Adrenal gland (tissue), 12 donors: ENCODE data around the gene YTHDF1. TPM values are rescaled to one million over a fixed set of nuclear protein-coding genes. Genes with fewer than 3 reads are reported as not detected.

Source experiments
- DNase-seq, 7 donors: peaks; one replicate each; pipeline ENCODE4 v3.0.0-alpha.2; 2019 to 2020
- H3K27ac ChIP-seq, 5 donors: fragments of 200-600 bp; sonication (generic) in 4 of 5; 1 replicate in 3 of 5; 2 replicates in 2 of 5; pipeline versions ENCODE4 v1.5.1 to v1.8.0; 2016 to 2020; ENCODE audit warnings: mild to moderate bottlenecking in 1 of 5
- H3K27me3 ChIP-seq: fragments of 200-600 bp; 2 replicates; pipeline ENCODE4 v1.8.0; 2021
- H3K36me3 ChIP-seq, 2 donors: fragments of 200-600 bp; replicated peaks in 1 of 2; 1 replicate in 1 of 2; 2 replicates in 1 of 2; pipeline versions ENCODE4 v1.5.1 to v1.8.0; 2018 to 2022
- H3K4me1 ChIP-seq, 2 donors: fragments of 200-600 bp; replicated peaks in 1 of 2; 1 replicate in 1 of 2; 2 replicates in 1 of 2; pipeline versions ENCODE4 v1.5.1 to v1.8.0; 2018 to 2021
- H3K4me3 ChIP-seq, 4 donors: fragments of 200-600 bp; sonication (generic) in 3 of 4; one replicate each; pipeline ENCODE4 v1.5.1; 2016 to 2018
- H3K9me3 ChIP-seq, 3 donors: fragments of 200-600 bp; sonication (generic) in 1 of 3; replicated peaks in 1 of 3; 1 replicate in 2 of 3; 2 replicates in 1 of 3; pipeline versions ENCODE4 v1.5.1 to v1.8.0; 2016 to 2021
- POLR2A ChIP-seq, 2 donors: fragments of 450-650 bp; IDR thresholded peaks; one replicate each; pipeline ENCODE4 v1.6.1; 2017; ENCODE audit warnings: antibody characterized with exemption in 2 of 2, mild to moderate bottlenecking in 2 of 2, moderate library complexity in 1 of 2
- WGBS, 4 donors: extraction: QIAGEN DNeasy Blood & Tissue Kit in 2 of 4; methylation state at CpG; one replicate each; pipeline versions ENCODE4 v1.1.5 to v1.1.7; 2013 to 2017; 5-methylcytosine and 5-hydroxymethylcytosine counted together
- intact Hi-C, 2 donors: fragments of 100-400 bp; cut with DNase I; formaldehyde crosslinking; loops; one replicate each; pipeline versions ENCODE4 v1.14.1 to v1.15.0; 2022 to 2023
- polyA plus RNA-seq, 3 donors: library from polyadenylated mRNA; stranded (reverse); fragments of 200-250 nt in 2 of 3; fragments of 350-450 nt in 1 of 3; fragmentation: Illumina TruSeq in 1 of 3; extraction: RNeasy Lipid Tissue Mini Kit (QIAGEN cat#74804) in 1 of 3; gene quantifications; one replicate each; pipeline ENCODE4 v1.2.3, GENCODE V29; 2013 to 2014
- total RNA-seq, 9 donors: library from RNA; depleted of rRNA in 4 of 9; stranded (reverse); fragments of >200 nt in 4 of 9; fragments of 120-200 nt in 1 of 9; fragmentation: NEBNext Ultra II Directional in 1 of 9; extraction: Animal tissue kit (Norgen Biotek cat#: 25700) in 1 of 9; gene quantifications; one replicate each; pipeline versions ENCODE4 v1.1.0 to v1.2.4, GENCODE V29; 2013 to 2023
- TF ChIP-seq, protein P1 (sequence below), 6 experiments: fragments of 450-650 bp in 4 of 6; fragments of 200-600 bp in 2 of 6; sonication (generic) in 1 of 6; IDR thresholded peaks; 1 replicate in 5 of 6; 2 replicates in 1 of 6; pipeline versions ENCODE4 v1.5.1 to v1.8.0; 2016 to 2021; ENCODE audit warnings: antibody characterized with exemption in 6 of 6, mild to moderate bottlenecking in 2 of 6, moderate library complexity in 1 of 6
- donor health status: healthy with polysubstance abuse.
- donor health status: Bipolar disorder and iron deficiency.
- donor health status: DM: yes; HTN: yes; CAD: no.
- donor health status: DM: no; HTN: no; CAD: no.
- donor health status: DM: no; HTN: no; CAD: no.
- donor health status: DM: yes; HTN: yes; CAD: no.

The YTHDF1 gene
- total and polyA plus RNA-seq, 12 donors = 18.1 to 41.9 (median 32.5) TPM

DNA sequence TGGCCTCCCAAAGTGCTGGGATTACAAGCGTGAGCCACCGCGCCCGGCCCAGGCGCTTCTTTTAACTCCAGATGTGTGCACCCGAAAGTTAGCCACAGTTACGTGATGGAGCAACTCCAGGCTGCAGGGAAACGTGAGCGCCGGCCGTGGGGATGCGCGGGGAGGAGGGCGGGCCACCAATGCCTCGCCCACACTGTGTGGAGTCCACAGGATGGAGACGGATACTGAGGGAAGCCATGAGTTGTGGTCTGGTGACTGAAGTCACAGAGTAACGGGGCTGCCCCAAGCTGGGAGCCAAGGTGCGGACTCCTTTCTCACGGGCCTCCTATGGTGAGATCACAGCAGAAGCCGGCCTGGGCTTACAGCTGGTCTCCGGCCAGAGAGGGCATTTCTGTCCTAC, 23.2 kb downstream of the YTHDF1 start:
- H3K27me3 ChIP-seq = no peaks in the 10 kb centered on the region
- H3K36me3 ChIP-seq = peaks cover 0 to 18% of the 10 kb centered on the region in 2 donors
- H3K4me3 ChIP-seq = no peak overlapping the region
- no peak overlapping the region for H3K27ac ChIP-seq
- TF ChIP-seq, protein P1, sequence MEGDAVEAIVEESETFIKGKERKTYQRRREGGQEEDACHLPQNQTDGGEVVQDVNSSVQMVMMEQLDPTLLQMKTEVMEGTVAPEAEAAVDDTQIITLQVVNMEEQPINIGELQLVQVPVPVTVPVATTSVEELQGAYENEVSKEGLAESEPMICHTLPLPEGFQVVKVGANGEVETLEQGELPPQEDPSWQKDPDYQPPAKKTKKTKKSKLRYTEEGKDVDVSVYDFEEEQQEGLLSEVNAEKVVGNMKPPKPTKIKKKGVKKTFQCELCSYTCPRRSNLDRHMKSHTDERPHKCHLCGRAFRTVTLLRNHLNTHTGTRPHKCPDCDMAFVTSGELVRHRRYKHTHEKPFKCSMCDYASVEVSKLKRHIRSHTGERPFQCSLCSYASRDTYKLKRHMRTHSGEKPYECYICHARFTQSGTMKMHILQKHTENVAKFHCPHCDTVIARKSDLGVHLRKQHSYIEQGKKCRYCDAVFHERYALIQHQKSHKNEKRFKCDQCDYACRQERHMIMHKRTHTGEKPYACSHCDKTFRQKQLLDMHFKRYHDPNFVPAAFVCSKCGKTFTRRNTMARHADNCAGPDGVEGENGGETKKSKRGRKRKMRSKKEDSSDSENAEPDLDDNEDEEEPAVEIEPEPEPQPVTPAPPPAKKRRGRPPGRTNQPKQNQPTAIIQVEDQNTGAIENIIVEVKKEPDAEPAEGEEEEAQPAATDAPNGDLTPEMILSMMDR (IDR thresholded peaks at IDR 0.05) = no peak
- intact Hi-C loops = no loop called here
- H3K9me3 ChIP-seq = no peaks in the 10 kb centered on the region
- peaks cover 0 to 3% of the 10 kb centered on the region in 2 donors for H3K4me1 ChIP-seq
- no peak for DNase-seq
- 90 to 95% (median 93%) methylated on average over 16 to 21 of the region's 21 CpGs for WGBS, 4 donors

DNA sequence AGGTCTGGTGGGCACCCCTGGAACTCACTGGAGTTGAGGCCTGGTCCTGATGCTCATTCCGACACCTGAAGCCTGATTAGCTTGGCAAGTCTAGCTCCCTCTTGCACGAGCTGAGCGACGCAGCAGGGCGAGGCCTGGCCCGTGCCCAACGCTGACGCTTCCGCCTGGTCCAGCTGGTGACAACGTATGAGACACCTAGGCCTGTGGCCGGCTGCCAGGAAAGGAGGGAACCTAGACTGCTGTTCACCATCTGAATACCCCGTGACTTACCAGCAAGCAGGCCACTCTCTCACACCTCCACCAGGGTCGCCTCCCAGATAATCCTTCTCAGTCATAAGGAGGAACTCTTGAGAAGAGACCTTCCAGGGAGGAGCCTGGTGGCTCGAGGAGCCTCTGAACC, 24.5 kb downstream of the YTHDF1 start:
- no peak for DNase-seq
- Histone ChIP-seq H3K4me3 (no peak overlapping the region), H3K27me3 (no peaks in the 10 kb centered on the region), H3K9me3 (no peaks in the 10 kb centered on the region), H3K4me1 (no peaks in the 10 kb centered on the region), H3K36me3 (peaks cover 0 to 15% of the 10 kb centered on the region in 2 donors), H3K27ac (no peak overlapping the region)
- WGBS, 4 donors = 79 to 89% (median 85%) methylated on average over 3 to 14 of the region's 14 CpGs
- no peak for TF ChIP-seq POLR2A (IDR thresholded peaks at IDR 0.05)
- TF ChIP-seq, protein P1 (IDR thresholded peaks at IDR 0.05) = no peak
- intact Hi-C loops = no loop called here

DNA sequence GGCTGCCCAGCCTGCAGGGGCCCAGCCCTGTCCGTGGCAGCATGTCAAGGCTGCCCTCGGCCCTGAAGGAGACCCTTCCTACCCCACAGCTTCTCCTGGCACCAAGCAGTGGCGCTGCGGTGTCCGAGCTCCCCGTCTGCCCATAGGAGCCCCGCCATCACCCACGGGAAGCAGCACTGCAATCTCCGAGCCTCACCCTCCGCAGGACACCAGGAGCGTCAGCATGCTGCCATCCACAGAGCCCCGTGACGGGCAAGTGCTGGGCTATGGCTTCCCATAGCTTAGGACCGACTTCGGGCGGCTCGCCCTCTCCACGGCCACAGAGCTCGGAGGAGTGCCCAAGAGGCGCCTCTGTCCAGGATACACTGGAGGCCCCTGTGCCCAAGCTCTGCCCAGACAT, 25.1 kb downstream of the YTHDF1 start:
- DNase-seq = no peak
- H3K36me3 ChIP-seq = peaks cover 0 to 11% of the 10 kb centered on the region in 2 donors
- no peak overlapping the region for H3K4me3 ChIP-seq
- no peaks in the 10 kb centered on the region for H3K4me1 ChIP-seq
- H3K27me3 ChIP-seq = no peaks in the 10 kb centered on the region
- no peak overlapping the region for H3K27ac ChIP-seq
- TF ChIP-seq, protein P1 (IDR thresholded peaks at IDR 0.05) = no peak
- no peak for TF ChIP-seq POLR2A (IDR thresholded peaks at IDR 0.05)
- WGBS, 4 donors = 88 to 100% (median 91%) methylated on average over 2 to 20 of the region's 20 CpGs
- intact Hi-C loops = no loop called here
- H3K9me3 ChIP-seq = no peaks in the 10 kb centered on the region

DNA sequence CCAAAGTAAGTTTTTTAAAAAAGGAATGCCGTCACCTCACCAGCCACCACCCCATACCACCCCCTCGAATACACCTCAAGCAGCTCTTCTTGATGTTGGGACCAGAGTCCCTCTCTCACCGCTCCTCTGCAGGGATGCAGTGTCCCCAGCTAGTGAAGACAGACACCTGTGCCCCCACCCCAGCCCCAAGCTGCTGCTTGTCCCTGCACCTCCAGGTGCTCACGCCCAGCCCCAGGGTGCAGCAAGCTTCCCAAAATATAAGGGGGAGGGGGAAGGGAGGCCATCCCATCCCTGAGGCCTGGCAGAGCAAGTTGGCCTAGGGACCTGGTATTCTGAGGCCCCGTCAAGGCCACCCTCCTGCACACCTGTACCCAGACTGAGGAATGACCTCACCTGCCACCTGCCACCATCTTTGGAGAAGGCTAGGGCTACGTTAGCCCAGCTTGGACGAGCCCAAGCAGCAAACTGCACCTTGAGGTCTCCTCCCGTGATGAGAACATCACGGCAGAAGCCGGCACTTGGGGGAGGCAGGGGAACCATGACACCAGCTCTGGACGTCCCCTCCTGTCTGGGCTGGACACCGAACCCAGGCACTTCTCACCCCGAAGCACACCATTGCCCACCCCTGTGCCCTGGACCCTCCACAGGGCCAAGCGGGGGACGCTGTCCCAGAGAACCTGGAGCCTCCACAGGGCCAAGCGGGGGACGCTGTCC, 25.9 kb downstream of the YTHDF1 start:
- no peak overlapping the region for H3K27ac ChIP-seq
- H3K4me3 ChIP-seq = no peak overlapping the region
- no peaks in the 10 kb centered on the region for H3K4me1 ChIP-seq
- intact Hi-C loops = no loop called here
- no peaks in the 10 kb centered on the region for H3K9me3 ChIP-seq
- H3K36me3 ChIP-seq = peaks cover 0 to 3% of the 10 kb centered on the region in 2 donors
- DNase-seq = no peak
- H3K27me3 ChIP-seq = no peaks in the 10 kb centered on the region
- 83 to 91% (median 90%) methylated on average over 6 to 17 of the region's 17 CpGs for WGBS, 4 donors
- TF ChIP-seq, protein P1 (IDR thresholded peaks at IDR 0.05) = no peak
- no peak for TF ChIP-seq POLR2A (IDR thresholded peaks at IDR 0.05)
